ENCODE results near the gene TSPAN31.

The TSPAN31 gene

DNA sequence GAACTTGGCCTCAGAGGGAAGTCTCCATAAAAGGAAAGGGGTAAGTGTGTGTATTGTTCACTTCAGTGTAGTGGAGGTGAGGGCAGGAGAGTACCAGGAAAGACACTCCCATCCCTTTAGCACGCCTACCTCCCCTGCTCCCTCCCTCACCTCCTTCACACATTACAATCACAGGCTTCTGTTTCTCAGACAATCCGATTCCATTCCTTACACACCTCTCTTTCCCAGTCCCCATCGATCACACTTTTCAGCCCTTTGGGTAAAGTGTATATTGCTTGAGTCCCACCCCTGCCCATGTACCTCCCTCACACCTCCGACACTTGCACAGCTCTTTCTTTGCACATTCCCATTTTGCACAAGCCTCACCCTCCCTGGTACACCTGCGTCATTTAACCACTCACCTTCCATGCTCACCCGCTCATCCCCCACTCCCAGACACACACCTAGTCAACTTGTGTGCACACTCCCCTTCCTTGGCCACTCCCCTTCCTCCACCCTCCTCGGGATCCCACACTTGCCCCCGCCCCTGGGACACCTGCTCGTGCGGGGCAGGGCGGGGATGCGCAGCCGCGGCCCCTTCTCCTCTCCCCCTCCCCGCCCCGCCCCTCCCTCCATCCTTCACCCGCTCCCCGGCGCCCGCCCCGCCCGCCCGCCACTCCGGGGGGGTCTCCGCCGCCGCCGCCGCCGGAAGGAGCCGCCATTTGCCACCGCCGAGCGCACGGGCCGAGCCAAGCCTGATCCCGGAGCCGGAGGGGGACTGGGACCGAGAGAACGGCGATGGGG lies 9.8 kb downstream of the TSPAN31 start, which contains the start of gene MARCHF9:
MARCHF9 (plus strand) TSS at position 693 of the 783 bp plus-strand sequence. CDS start 426 bp downstream, outside the sequence.
- DNase-seq: peak; percentile 91 to 94

DNA sequence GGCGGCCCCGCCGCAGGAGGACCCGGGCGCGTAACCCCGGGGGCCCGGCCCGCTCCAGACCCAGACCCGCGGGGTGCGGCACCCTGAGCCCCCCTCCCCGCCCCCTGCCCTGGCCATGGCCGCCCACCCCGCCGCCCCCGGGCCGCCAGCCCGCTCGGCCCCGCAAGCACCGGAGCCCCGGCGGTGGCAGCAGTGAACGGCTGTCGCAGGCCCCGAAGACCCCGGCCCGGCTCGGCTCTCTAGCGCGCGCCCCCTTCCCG lies 10.3 kb downstream of the TSPAN31 start:
- DNase-seq: no peak

DNA sequence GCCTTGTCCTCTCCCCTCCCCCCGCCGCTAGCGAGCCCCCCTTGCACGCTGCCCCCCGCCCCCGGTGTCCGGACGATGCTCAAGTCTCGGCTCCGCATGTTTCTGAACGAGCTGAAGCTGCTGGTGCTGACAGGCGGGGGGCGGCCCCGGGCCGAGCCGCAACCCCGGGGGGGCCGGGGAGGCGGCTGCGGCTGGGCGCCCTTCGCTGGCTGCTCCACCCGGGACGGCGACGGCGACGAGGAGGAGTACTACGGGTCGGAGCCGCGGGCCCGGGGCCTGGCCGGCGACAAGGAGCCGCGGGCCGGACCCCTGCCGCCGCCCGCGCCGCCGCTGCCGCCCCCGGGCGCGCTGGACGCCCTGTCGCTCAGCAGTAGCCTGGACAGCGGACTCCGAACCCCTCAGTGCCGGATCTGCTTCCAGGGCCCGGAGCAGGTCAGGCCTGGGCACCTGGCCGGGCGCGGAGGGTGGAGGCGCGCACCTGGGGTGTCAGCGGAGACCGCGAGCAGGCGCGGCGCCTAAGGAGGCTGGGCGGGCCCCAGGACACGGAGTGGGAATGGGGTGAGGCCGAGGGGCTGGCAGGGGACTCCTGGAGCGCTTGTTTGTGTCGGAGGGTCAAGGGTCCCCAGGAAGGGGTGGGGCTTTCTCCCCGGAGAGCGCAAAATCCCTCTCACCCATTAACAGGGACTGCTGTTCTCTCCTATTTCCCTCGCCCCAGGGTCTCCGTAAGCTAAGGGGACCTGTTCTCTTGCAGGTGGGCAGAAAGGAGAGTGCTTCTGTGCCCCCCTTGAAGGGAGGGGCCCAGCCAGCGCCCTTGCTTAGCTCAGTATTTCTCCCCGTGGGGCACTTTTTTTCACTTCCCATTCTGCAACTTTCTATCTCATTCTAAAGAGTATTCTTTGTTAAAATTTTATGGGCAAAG lies 10.9 kb downstream of the TSPAN31 start:
- DNase-seq: peak; percentile 41 to 45

DNA sequence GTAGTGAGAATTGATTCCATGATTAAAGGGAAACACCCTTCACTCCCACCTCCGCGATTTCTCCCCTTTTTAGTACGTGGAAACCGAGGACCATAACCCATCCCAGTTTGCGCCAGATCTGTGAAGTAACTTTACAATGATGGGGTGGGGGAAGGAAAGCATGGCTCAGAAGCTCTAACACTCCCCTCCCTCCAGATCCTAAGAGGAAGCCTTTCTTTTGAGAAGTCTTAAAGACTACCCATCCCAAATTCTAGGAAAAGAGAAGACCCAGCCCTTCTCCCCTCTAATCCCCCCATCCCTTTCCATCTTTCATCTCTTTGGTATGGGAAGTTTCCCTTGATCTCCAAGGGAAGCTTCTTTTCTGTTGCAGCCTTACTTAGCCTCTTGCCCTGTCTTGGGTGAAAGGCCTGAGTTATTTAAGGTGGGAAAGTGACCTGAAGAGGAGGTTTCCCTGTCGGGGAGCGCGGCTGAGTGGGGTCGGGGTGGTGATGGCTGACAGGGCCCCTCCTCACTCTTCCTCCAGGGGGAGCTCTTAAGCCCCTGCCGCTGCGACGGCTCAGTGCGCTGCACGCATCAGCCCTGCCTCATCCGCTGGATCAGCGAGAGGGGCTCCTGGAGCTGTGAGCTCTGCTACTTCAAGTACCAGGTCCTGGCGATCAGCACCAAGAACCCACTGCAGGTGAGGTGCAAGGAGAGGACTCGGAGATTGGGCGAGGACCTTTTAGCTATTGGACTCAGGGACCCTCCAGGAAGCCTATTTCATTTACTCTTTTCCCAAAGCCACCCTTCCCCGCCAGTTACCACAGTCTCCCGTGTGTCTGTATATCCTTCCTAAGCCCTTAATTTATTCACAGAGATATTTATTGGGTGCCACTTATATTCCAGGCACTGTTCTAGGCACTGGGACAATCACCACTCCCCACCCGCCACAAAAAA lies 11.8 kb downstream of the TSPAN31 start:
- peak; percentile 75 to 78 for DNase-seq

DNA sequence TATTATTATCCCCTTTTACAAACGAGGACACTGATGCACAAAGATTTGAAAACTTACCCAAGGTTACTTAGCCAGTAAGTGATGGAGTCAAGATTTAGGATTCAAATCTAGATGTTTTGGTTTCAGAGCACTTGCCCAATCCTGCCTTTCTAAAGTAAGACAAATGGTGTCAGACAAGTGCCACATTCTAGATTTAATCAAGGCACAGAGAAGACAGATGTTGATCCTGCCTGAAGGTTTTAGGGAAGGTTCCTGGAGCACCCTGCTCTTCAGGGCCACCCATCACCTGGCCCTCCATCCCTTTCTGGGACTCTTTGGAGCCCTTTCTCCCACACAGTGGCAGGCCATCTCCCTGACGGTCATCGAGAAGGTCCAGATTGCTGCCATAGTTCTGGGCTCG lies 12.9 kb downstream of the TSPAN31 start:
- DNase-seq: no peak

DNA sequence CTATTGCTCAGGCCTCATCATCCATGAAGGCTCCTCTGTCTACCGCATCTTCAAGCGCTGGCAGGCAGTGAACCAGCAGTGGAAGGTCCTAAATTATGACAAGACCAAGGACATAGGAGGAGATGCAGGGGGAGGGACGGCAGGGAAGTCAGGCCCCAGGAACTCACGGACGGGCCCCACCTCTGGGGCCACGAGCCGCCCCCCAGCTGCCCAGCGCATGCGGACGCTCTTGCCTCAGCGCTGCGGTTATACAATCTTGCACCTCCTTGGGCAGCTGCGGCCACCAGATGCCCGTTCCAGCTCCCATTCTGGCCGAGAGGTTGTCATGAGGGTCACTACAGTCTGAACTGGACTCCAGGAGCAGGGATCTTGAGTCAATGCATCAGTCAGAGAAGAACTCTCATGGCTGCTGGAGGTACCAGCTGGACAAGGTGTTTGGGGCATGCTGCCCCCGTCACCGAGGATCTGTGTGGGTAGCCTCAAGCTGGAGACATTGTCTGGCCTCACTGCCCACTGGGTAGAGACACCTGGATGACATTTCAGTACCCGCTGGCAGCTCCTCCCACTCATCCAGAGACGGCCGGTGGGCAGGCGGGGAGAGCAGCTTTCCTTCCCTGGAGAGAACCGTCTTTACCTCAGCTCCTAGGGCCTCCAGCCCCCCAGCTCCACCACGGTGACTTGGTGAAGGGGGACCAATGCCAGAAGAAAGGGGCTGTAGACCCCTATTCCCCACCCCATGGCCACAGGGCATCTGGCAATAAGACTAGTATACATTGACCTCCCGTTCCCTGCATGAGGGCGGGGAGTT lies 13.9 kb downstream of the TSPAN31 start:
- no peak for DNase-seq

DNA sequence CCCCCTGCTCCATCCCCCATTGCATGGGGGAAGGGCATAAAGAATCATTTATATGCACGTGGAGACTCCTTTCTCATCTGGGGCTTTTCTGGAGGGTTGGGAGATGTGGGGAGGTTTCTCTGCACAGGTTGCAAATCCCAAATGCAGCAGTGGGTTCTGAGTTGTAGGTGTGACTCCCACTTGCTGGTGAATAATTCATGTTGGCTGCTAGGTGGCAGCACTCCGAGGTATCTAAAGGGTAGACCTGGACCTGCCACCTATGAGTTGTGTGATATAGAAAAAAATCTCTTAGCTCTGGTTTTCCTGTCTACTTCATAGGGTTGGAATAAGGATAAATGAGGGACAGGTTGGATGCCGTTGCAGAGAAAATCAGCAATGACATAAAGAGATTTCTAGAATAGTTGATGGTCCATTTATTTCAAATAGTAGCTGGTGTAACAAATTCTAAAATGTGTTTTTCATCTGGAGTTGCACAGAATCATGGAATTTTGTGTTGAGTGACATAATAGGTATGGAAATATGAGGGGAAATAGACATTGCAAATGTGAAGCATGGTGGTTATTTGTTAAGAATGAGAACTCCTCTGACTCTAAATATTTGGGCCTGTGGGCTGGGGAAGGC lies 14.6 kb downstream of the TSPAN31 start:
- DNase-seq: peak; percentile 54 to 65

DNA sequence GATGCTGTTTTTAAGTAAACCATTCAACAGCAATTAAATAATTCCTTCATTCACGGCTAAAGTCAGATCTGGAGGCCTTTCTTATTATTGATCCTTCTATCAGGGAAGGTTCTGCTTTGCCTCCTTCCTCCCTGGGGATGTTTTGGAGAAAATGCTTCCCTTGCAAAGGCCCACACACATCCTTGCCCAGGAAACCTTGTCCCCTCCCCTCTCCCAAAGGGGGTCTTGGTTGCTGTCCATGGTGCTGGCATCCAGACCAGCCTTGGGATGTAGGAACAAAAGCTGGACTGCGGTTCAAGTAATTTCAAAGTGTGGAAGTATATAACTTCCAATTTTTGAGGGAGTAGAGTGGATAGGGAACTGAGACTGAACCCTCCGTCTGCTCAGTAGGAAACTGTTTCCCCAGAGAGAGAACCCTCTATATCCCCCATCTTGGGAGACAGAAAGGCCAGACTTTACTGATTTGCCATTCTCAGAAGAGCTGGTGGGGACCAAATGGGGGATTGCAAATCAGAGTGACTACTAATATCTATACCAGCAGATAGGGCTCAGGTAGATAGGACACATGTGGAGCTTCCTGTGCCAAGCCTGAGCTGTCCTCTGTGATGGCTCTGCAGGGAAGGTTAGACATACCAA lies 15.6 kb downstream of the TSPAN31 start:
- no peak for DNase-seq

DNA sequence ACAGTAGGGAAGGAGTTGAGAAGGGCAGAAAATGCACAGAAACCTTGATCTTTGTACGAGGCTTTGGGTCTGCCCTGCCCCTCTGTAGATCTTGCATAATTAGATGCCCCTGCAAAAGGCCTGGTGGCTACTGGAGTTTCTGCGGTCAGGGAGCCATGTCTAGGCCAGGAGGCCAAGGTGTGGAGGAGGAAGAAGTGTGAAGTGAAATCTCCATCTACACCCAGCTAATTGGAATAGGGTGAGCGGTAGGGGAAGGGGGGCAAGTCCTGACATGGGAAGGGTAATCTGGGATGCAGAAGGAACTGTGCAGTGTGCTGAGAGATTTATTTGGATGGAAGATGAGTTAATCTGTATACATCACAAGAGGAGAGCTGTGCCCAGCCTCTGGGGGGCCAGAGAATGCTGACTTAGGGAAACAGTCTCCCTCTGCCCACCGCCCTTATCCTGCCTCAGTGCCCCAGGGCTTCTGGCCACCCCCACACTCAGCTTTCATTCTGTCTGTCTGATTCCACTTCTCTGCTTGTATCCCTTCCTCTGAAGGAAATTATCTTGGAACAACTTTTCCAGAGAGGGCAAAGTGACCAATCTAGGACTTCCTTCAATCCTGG lies 16.7 kb downstream of the TSPAN31 start:
- DNase-seq: no peak

DNA sequence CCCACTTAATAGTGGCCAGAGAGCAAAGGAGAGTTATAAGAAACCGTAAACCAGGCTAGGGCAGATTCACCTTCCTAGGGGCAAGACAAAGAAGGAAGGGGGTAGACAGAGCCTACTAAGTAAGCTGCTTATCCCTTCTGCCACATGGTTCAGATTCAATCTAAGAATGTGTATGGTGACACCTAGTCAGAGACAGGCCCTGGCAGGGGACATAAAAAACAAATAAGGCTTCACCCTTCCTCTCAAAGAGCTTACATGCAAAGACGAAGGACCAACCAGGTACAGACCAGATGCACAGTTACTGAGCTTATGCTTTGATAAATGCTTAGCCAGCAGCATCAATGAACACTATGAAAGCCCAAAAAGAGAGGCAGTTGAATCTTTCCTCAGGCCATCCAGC lies 17.6 kb downstream of the TSPAN31 start:
- DNase-seq: no peak

DNA sequence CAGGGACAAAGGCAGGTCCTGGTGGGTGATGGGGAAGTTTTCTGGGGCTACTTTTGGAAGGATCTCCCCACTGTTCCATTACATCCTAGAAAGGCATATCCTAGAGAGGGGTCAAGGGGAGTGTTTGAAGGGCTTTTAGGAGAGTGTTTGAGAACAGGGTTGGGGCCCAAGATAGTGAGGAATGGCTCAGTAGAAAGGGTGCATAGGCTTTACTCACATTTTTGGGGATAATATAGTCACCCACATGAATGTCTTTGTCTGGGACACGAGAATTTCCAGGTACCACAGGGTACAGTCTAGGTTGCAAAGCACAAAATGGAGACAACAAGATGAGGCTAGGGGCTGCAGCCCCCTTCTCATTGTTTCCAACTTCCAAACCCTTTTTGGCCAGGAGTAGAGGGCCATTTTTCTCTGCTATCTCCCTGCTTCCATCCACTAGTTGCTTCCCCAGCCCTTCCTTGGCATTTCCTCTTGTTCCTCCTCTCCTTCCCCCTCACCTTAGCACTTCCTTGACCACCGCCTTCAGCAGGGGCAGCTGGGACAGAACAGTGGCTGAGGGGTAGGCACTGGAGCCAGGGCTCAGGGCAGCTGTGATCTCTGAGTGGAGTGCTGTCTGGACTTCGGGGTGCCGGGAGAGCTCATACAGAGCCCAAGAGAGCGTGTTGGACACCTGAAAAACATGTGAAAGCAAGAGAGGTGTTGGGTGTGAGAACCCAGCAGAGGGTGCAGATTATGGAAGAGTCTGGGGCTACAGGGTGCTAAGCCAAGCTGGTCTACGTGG lies 19.2 kb downstream of the TSPAN31 start:
- no peak for DNase-seq

DNA sequence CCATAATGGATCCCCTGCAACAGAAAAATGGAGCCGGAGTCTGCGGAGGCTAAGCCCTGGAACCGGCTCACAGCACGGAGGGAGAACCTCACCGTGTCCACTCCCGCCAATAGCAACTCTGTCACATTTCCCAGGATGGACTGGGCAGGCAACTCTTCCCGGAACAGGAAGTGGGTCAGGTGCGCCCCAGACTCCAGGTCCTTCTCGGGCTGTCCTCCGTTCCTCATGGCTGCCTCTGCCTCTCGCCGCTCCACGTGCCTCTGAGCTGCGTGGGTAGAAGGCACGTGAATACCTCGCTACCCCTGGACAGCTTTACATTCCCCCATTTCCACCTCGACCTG lies 19.8 kb downstream of the TSPAN31 start:
- no peak for DNase-seq

DNA sequence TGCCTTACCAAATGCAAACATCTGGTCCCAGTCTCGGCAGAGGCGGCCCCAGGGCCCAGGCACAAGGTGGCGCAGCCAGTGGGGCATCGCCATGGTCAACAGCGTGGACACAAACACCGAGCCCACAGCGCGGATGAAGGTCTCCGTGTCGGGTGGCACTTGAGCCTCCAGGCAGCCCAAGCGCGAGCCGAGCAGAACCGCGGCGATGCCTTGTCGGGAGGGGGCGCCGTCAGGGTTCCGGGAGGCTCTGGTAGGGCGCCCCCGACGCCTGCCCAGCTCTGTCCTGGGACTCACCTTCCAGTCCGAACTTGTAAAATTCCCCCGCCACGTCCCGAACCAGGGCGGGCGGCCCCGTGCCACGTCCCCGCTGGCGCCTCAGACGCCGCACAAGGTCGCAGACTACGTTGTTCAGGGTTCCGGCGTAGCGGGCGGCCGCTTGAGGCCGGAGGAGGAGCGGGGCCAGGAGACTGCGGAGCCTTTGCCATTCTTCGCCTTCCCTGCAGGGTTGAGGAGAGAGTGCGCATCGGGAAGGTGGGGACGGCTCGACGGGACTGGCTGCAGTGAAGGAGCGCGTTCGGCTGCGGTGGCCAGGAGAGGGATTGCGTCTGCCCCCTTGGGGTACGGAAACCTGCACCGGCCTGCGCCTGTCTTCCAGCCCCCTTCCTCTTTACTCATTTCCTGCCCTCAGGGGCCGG lies 20.3 kb downstream of the TSPAN31 start:
- peak; percentile 46 to 57 for DNase-seq

DNA sequence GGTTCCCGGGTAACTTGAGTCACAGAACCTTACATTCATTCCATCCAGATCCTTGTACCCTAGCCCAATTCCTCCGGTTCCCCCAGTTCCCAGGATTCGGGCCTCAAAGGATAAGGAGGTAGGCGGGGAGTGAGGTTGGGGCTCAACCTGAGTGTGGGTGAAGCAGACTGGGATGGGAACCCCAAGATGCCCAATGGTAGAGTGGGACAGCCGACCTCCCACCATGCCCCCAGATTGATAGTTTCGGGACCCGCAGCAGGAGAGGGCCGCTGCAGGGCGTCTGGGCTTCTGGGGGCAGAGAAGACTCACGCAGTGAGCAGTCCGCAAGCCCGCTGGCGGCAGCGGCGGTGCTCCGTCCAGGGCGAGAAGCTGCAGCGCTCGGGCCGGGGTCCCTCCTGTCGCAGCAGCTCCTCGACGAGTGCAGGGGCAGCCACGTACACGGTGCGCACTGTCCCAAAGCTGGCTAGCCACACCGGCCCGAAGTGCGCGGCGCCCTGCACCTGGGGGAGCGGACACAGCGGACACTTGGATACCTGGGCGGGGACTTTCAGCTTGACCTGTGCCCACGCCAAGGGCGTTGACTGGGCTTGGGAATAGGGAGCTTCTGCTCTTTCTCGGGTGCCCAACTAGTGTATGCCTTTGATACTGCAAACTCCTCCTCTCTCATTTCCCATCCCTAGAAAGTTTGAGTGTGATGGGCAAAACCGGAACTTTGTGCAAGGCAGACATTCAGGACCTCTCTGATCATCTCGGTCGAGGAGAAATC lies 21.0 kb downstream of the TSPAN31 start:
- DNase-seq: no peak

DNA sequence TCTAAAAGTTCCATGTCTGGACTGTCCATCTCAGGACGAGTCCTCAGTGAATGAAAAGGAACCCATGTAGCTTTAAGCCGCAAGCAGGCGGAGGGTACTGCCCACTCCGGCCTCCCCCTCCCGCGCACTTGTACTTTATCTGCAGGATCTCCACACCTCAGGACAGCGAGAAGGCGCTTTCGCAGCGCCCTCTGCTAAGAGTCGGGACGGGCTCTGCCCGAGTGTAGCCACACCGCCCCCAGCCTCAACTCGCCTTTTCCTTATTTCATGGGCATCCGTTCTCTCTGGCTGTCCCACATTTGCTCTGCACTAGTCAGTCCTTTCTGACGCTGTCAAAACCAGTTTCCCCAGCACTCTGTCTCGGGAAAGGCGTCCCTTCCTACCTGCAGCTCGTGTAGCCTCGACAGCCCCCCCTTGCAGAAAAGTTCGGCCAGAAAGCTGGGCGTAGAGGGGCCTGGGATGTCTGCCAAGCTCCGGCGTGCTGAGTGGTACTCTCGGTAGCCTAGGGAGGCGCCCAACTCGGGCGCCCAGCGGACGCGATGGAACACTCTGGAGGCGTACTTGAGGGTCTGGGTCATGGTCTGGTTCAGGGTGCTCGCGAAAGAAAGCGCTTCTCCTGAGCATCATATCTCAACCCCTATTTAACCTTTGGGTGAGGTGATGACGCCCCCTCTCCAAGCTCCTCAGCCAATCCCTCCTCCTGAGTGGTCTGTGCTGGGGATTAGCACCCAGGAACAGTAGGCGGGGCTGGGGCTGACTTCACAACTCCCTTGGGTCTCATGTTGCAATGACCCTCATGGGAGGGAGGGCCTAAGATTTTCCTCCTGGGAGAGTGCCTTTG lies 21.8 kb downstream of the TSPAN31 start, which contains the start of gene CYP27B1:
CYP27B1 (minus strand) TSS at position 615 of the 841 bp plus-strand sequence; CDS start at position 578, 37 bp downstream.
- DNase-seq: no peak

DNA sequence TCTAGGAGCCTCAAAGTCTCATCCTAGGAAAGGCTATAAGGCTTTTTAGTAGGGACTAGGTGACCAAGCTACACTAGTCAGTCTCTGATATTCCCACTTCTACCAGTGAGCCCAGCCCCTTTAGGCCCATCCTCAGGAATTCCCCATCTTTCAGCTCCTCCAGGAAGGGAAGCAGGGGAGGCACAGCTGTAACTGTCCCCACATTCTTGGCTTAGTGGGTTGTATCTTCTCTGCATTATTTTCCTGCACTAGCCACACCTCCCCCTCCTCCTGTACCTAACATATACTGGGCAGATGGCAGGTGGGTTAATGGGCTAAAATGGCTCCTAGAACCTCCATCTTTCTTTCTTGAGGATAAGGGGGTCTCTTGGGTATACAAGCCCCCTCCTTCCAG lies 22.5 kb downstream of the TSPAN31 start:
- DNase-seq: no peak

DNA sequence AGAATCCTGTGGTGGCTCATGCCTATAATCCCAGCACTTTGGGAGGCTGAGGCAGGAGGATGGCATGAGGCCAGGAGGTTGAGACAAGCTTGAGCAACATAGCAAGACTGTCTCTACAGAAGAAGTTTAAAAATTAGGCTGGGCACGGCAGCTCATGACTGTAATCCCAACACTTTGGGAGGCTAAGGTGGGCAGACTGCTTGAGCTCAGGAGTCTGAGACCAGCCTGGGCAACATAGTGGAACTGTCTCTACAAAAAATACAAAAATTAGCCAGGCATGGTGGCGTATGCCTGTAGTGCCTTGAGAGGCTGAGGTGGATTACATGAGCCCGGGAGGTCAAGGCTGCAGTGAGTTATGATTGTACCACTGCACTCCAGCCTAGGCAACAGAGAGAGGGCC lies 23.0 kb downstream of the TSPAN31 start:
- DNase-seq: no peak

Measured in CD4-positive, alpha-beta T cell treated with Interleukin-4 for 1 hour (primary cell).